AG09309 (cell line): ENCODE data around the gene ATP9A.
A peak's percentile ranks its signal among the peaks of the same experiment; 100 is the strongest.

Source experiments
- DNase-seq: peaks from one replicate; pipeline ENCODE4 v3.0.0-alpha.2; 2010; ENCODE audit warnings: low read depth
- H3K4me3 ChIP-seq: 2 replicates; pipeline ENCODE4 v1.5.1; 2011; ENCODE audit warnings: mild to moderate bottlenecking, low read depth, low read length, moderate library complexity; ENCODE audit not compliant: control insufficient read depth
- TF ChIP-seq, protein P1 (sequence below): IDR thresholded peaks from 2 replicates; pipeline ENCODE4 v1.5.1; 2011; ENCODE audit warnings: mild to moderate bottlenecking, low read depth, low read length, inconsistent platforms; ENCODE audit not compliant: insufficient read depth, control insufficient read depth; ENCODE audit errors: missing control alignments

Gene ATP9A

GRCh38 chr20:51562027-51562331, 206.2 kb downstream of the ATP9A start:
- no peak for DNase-seq
- TF ChIP-seq, protein P1, sequence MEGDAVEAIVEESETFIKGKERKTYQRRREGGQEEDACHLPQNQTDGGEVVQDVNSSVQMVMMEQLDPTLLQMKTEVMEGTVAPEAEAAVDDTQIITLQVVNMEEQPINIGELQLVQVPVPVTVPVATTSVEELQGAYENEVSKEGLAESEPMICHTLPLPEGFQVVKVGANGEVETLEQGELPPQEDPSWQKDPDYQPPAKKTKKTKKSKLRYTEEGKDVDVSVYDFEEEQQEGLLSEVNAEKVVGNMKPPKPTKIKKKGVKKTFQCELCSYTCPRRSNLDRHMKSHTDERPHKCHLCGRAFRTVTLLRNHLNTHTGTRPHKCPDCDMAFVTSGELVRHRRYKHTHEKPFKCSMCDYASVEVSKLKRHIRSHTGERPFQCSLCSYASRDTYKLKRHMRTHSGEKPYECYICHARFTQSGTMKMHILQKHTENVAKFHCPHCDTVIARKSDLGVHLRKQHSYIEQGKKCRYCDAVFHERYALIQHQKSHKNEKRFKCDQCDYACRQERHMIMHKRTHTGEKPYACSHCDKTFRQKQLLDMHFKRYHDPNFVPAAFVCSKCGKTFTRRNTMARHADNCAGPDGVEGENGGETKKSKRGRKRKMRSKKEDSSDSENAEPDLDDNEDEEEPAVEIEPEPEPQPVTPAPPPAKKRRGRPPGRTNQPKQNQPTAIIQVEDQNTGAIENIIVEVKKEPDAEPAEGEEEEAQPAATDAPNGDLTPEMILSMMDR = no peak
- H3K4me3 ChIP-seq = peak overlapping the region; percentile 60

DNA sequence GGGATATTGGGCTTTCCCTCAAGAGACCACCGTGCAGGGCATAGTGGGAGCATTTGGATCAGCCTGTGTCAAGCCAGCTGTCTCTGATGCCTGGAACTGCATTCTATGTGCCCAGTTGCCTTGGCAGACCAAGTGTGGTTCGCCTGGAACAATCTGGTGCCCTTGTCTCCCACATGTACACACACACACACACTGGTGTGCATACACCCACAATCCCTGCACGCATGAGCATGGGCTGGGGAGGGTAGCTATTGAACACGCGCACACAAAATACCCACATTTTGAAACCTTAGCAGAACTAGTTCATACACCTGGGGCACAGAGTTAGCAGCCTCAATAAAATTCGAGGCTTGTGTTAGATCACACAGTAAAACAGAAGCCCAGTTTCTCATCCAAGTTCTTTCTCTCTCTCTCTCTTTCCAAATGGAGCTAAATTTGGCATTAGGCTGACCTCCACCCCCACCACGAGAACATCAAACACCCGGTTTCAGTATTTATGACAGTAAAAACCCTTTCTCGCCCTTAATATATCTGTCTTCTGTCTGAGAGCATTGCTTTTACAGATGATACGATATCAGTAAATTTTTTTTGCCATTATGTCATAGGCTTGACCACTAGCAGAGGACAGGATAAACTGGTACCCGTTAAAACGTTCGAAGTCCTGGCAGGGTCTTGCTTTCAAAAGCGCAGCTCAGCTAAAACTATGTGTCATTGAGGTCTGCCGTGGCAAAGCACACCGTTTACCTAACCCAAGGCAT, 207.5 kb downstream of the ATP9A start:
- no peak for DNase-seq
- H3K4me3 ChIP-seq = no peak overlapping the region; the same call in 1 of the 2 replicates
- TF ChIP-seq, protein P1 = no peak

- TF ChIP-seq, protein P1 = no peak
- H3K4me3 ChIP-seq = no peak overlapping the region
- DNase-seq = no peak
These were observed 208.1 kb downstream of the ATP9A start for GRCh38 chr20:51560042-51560441.

DNA sequence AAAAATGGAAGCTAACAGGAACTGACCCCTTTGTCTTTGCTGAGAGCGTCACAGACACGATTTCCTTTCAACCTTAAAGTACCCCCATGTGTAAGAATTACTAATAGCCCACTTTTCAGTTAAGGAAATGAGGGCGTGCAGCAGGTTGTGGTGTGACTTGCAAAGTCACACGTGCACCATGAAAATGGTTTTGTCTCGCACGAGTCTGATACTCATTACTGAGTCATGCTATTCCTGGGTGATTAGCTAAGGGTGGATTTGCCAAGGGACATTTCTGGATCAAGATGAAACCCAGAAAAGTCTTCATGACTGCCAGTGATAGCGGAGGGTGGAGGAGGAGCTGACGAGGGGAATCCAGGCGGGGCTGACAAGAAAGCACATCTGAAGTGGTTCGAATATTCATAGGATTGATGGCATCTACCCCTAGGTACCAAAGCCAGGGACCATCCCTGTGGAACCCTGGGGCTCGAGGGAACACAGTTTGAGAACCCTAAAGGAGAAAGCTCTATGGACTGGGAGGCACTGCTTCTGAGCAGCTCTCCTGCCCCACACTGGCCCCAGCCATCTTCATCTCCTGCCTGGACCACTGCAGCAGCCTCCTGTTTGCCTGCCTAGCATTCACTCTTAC, 213.5 kb downstream of the ATP9A start:
- H3K4me3 ChIP-seq = no peak overlapping the region
- TF ChIP-seq, protein P1 = no peak
- DNase-seq = peak; percentile 66

DNA sequence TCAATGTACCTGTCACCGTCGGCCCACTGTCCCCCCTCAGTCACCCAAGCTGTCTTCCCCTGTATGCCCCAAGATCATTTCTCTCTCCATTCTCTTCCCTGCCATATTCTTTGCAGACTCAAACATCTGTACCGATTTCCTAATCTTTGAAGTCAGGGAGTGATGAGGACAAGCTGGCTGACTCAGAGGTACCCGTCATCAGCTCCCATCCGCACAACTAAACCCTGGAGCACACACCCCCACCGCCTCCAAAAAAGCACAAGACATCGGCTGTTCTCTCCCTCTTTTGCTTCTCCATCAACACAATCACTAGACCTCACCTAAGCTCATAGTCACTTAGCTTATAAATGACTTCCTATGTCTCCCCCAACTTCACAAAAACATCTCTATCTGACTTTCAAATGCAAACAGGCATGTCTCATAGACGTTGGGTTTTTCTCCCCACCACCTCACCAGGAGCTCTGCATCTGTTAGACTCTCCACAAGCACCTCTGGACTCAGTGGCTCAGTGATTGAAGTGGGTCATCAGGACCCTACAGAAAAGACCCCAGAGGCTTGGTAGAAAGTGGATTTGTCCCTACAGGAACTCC, 214.2 kb downstream of the ATP9A start:
- H3K4me3 ChIP-seq = no peak overlapping the region
- DNase-seq = peak; percentile 44
- TF ChIP-seq, protein P1 = no peak

DNA sequence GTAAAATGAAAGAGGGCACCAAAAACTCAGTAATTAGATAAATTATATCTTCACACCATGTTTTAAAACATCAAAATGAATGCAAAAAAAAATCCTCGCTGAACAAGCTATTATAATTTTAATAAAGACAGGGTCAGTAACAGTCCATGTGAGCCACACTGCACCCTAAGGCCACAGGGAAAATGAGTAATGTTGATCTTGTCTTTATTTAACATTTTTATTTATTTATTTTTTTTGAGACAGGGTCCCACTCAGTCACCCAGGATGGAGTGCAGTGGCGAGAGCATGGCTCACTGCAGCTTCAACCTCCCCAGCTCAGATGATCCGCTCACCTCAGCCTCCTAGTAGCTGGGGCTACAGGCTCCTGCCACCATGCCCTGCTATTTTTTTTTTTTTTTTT, 217.0 kb downstream of the ATP9A start:
- TF ChIP-seq, protein P1 = no peak
- DNase-seq = no peak
- H3K4me3 ChIP-seq = no peak overlapping the region
